ENCODE measurements around the gene C2orf69. TPM values are rescaled to one million over a fixed set of nuclear protein-coding genes. Genes with fewer than 3 reads are reported as not detected.

C2orf69 gene
- total and polyA plus RNA-seq, 2 of the 13 experiments (the other 11 are each of a cell fraction or from before 2014, with no cell fraction given) = 4.8 to 19.3 TPM

- TF ChIP-seq RARG (CRISPR knock-in tag; IDR thresholded peaks at IDR 0.05; ENCODE audit: low read depth) (no peak), POLR2A (IDR thresholded peaks at IDR 0.05; ENCODE audit: insufficient read depth in 1 of 2, low read depth in 2 of 2, low read length in 2 of 2) (peak; percentile 95 to 96), ZNF484 (CRISPR knock-in tag; IDR thresholded peaks at IDR 0.05; ENCODE audit: borderline replicate concordance, low read depth) (0 out of 2 replicates have a peak, but pooled peaks have one; percentile 37), RBM39 (IDR thresholded peaks at IDR 0.05; ENCODE audit: low read depth, low read length, poor library complexity, severe bottlenecking) (peak; percentile 98), KAT7 (CRISPR knock-in tag; IDR thresholded peaks at IDR 0.05; ENCODE audit: borderline replicate concordance) (peak; percentile 100), ZNF414 (CRISPR knock-in tag; IDR thresholded peaks at IDR 0.05) (peak; percentile 95), ZNF776 (CRISPR knock-in tag; IDR thresholded peaks at IDR 0.05) (peak; percentile 86), DRAP1 (CRISPR knock-in tag; IDR thresholded peaks at IDR 0.05) (peak; percentile 82; the same call in 1 of the 2 replicates), RORA (CRISPR knock-in tag; IDR thresholded peaks at IDR 0.05) (0 out of 2 replicates have a peak, but pooled peaks have one; percentile 92), SP5 (CRISPR knock-in tag; IDR thresholded peaks at IDR 0.05; ENCODE audit: borderline replicate concordance, low read depth) (peak; percentile 21; the same call in 1 of the 2 replicates), ZFP36L2 (CRISPR knock-in tag; IDR thresholded peaks at IDR 0.05) (peak; percentile 6; the same call in 1 of the 2 replicates), KLF9 (CRISPR knock-in tag; IDR thresholded peaks at IDR 0.05; ENCODE audit: low read depth) (peak; percentile 65; the same call in 1 of the 2 replicates), TFAP4 (IDR thresholded peaks at IDR 0.05; ENCODE audit: borderline replicate concordance, low read depth) (peak; percentile 43; the same call in 1 of the 2 replicates), ATF7-NPFF (CRISPR knock-in tag; IDR thresholded peaks at IDR 0.05; ENCODE audit: low read depth) (peak; percentile 98), FOXM1 (CRISPR knock-in tag; IDR thresholded peaks at IDR 0.05) (peak; percentile 40; the same call in 1 of the 2 replicates), YEATS4 (CRISPR knock-in tag; IDR thresholded peaks at IDR 0.05; ENCODE audit: borderline replicate concordance) (peak; percentile 98), JUND (CRISPR knock-in tag; IDR thresholded peaks at IDR 0.05) (no peak), ZFP36L1 (CRISPR knock-in tag; IDR thresholded peaks at IDR 0.05) (peak; percentile 92; the same call in 1 of the 2 replicates), ZNF329 (CRISPR knock-in tag; IDR thresholded peaks at IDR 0.05; ENCODE audit: low read depth) (peak; percentile 77), NCOA1 (CRISPR knock-in tag; IDR thresholded peaks at IDR 0.05) (peak; percentile 94), KAT2B (IDR thresholded peaks at IDR 0.05; ENCODE audit: borderline replicate concordance, low read depth, low read length) (no peak), PRPF4 (IDR thresholded peaks at IDR 0.05; ENCODE audit: low read depth, low read length, poor library complexity, severe bottlenecking) (no peak), FOXJ3 (CRISPR knock-in tag; IDR thresholded peaks at IDR 0.05; ENCODE audit: borderline replicate concordance) (peak; percentile 81; the same call in 1 of the 2 replicates), CREB3 (CRISPR knock-in tag; IDR thresholded peaks at IDR 0.05) (no peak; the same call in 1 of the 2 replicates), ZNF788 (CRISPR knock-in tag; IDR thresholded peaks at IDR 0.05; ENCODE audit: borderline replicate concordance) (peak; percentile 96; the same call in 1 of the 2 replicates), ZBTB33 (CRISPR knock-in tag; IDR thresholded peaks at IDR 0.05) (no peak; the same call in 1 of the 2 replicates)
Observed at GRCh38 chr2:199955339-199956061, 44.4 kb downstream of the C2orf69 start, which contains the start of the genes MAIP1 and TYW5 (continued).

Measured in HepG2 (cell line).